Measurements from ENCODE around the gene SULT1A2. TPM values are rescaled to one million over a fixed set of nuclear protein-coding genes. Genes with fewer than 3 reads are reported as not detected.
"Not testable (repeated sequence)": the region's sequence is repeated elsewhere in the genome, so short reads cannot be mapped to it uniquely, and the experiment has no call there.

SULT1A2 gene
- total RNA-seq, 1 donor from 2014 or later = not detected

DNA sequence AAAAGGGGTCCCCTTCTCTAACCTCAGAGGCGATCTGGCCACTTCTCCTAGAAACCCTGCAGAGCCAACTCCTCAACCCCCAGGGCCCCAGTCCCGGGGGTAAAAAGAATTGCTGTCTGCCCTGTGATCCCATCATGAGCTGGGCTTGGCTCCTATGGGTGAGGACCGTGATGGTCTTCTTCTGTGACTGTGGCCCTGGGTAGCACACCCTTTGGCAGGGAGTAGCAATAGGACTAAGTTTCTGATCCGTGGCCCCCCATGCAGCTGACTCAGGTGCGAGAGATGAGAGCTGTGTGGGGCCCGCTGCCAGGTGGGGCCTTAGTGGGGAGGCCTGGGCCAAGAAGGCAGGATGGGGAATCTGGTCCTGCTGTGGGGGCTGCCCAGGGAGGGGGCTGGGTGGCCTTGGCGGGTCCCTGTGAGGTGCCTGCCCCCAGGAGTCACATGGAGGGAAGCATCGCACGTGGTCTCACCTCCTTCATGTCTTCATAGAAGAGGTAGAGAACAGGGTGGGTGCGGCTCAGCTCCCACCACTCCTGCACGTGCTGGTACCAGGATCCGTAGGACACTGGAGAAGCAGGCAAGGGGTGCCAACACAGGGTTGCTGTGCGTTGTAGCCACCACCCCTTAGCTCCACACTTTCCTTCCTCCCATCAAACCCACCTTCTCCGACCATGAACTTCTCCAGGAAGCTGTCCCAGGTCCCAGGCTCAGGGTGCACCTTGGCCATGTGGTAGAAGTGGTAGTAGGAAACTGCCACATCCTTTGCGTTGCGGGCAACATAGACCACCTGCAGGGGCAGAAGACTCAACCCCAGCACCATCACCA lies 9.7 kb upstream of the SULT1A2 start:
- H3K4me1 Mint-ChIP-seq = no peaks in the 10 kb centered on the region
- DNase-seq (no peak), ATAC-seq (ENCODE audit: low read depth) (no peak)
- TF ChIP-seq, protein P1, sequence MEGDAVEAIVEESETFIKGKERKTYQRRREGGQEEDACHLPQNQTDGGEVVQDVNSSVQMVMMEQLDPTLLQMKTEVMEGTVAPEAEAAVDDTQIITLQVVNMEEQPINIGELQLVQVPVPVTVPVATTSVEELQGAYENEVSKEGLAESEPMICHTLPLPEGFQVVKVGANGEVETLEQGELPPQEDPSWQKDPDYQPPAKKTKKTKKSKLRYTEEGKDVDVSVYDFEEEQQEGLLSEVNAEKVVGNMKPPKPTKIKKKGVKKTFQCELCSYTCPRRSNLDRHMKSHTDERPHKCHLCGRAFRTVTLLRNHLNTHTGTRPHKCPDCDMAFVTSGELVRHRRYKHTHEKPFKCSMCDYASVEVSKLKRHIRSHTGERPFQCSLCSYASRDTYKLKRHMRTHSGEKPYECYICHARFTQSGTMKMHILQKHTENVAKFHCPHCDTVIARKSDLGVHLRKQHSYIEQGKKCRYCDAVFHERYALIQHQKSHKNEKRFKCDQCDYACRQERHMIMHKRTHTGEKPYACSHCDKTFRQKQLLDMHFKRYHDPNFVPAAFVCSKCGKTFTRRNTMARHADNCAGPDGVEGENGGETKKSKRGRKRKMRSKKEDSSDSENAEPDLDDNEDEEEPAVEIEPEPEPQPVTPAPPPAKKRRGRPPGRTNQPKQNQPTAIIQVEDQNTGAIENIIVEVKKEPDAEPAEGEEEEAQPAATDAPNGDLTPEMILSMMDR (IDR thresholded peaks at IDR 0.05) = no peak
- H3K27ac Mint-ChIP-seq = no peak overlapping the region
- no peaks in the 10 kb centered on the region for H3K9me3 Mint-ChIP-seq
- no peaks in the 10 kb centered on the region for H3K27me3 Mint-ChIP-seq
- CTCF ChIA-PET = no interaction called here
- no peaks in the 10 kb centered on the region for H3K36me3 Mint-ChIP-seq (ENCODE audit: low read depth)
- no peak overlapping the region for H3K4me3 Mint-ChIP-seq
- intact Hi-C loops (cut with micrococcal nuclease) = no loop called here
- POLR2A ChIA-PET = no interaction called here

DNA sequence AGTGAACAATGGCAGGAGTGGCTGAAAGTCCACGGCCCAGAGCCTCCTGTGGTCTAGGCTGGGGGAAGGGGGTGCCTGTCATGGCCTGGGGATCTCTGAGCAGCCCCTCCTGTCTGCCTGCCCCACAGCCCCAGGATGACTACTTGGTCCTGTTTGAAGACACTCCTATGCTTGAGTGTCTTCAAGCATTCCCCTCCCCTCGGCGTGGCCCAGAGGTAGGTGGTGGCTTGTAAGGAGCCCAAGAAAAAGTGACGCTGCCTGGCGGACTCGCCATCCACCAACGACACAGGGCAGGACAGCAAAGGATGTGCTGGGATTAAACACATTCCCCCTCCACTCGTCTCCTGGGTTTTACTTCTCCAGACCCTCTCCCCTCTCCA lies 7.3 kb upstream of the SULT1A2 start:
- no peaks in the 10 kb centered on the region for H3K4me1 Mint-ChIP-seq
- no peak for DNase-seq

DNA sequence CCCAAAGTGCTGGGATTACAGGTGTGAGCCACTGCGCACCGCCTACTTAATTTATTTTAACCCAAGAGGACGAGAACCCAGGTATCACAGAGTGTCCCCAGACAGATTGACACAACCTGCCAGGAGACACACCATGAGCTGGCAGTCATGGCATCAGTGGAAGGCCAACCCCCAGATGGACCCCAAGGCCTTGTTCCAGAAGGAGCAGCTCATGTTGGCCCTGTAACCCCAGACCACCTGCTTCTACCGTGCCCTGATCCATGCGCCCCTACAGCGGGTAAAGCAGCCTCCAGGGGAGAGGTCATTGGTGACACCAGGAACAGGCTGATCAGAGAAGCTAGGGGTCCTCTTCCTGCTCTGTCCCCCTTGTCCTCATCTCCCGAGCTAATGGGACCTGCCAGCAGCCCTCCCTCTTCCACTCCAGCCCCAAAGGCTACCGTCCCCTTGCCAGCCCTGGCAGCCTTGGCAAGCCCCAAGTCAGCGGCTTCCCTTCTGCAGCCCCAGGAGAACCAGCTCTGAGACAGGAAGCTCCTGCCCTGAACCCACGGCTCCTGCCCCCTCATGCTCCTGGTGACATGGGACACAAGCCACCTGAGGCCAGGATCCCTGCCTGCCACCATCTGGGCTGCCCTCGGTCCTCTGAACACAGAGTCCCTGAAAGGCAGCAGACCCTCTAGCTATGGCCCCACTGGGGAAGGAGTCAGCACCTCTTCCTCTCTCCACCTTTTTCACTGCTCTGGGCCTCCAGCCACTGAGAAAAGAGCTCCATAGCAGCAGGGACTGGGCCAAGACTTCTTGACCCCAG lies 6.7 kb upstream of the SULT1A2 start:
- no peaks in the 10 kb centered on the region for H3K36me3 Mint-ChIP-seq (ENCODE audit: low read depth)
- H3K4me1 Mint-ChIP-seq = no peaks in the 10 kb centered on the region
- no peaks in the 10 kb centered on the region for H3K27me3 Mint-ChIP-seq
- ChIA-PET POLR2A (no interaction called here), CTCF (no interaction called here)
- intact Hi-C loops (cut with micrococcal nuclease) = no loop called here
- DNase-seq (no peak), ATAC-seq (ENCODE audit: low read depth) (no peak)
- no peaks in the 10 kb centered on the region for H3K9me3 Mint-ChIP-seq
- H3K27ac Mint-ChIP-seq = no peak overlapping the region
- H3K4me3 Mint-ChIP-seq = no peak overlapping the region
- TF ChIP-seq, protein P1 (IDR thresholded peaks at IDR 0.05) = no peak

More for the DNA sequence above, 7.3 kb upstream of the SULT1A2 start:
- no peak overlapping the region for H3K27ac Mint-ChIP-seq
- H3K9me3 Mint-ChIP-seq = no peaks in the 10 kb centered on the region
- H3K36me3 Mint-ChIP-seq (ENCODE audit: low read depth) = no peaks in the 10 kb centered on the region
- H3K27me3 Mint-ChIP-seq = no peaks in the 10 kb centered on the region
- ChIA-PET CTCF (no interaction called here), POLR2A (no interaction called here)
- intact Hi-C loops (cut with micrococcal nuclease) = no loop called here
- no peak for ATAC-seq (ENCODE audit: low read depth)
- TF ChIP-seq, protein P1 (IDR thresholded peaks at IDR 0.05) = no peak
- no peak overlapping the region for H3K4me3 Mint-ChIP-seq

DNA sequence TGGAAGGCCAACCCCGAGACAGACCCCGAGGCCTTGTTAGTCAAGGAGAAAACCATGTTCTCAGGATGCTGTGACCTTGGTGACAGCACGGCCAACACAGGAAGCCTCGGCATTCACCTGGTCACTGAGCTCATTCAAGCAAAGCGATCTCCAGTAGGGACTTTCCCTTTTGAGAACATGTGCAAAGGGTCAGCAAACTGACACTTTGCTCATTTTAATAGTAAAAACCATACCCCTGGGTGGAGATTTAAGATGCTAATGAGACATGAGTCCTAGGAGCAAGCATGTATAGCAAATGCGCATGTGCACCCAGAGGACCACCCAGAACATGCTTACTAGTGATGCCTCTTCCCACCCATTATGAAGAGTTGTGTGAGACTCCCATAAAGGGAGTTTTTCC lies 5.7 kb upstream of the SULT1A2 start:
- H3K27ac Mint-ChIP-seq = no peak overlapping the region
- ATAC-seq (ENCODE audit: low read depth) (no peak), DNase-seq (no peak)
- H3K27me3 Mint-ChIP-seq = no peaks in the 10 kb centered on the region
- no peaks in the 10 kb centered on the region for H3K4me1 Mint-ChIP-seq
- intact Hi-C loops (cut with micrococcal nuclease) = no loop called here
- TF ChIP-seq, protein P1 (IDR thresholded peaks at IDR 0.05) = no peak
- H3K9me3 Mint-ChIP-seq = no peaks in the 10 kb centered on the region
- no peak overlapping the region for H3K4me3 Mint-ChIP-seq
- no peaks in the 10 kb centered on the region for H3K36me3 Mint-ChIP-seq (ENCODE audit: low read depth)
- POLR2A ChIA-PET = no interaction called here
- CTCF ChIA-PET = no interaction called here

DNA sequence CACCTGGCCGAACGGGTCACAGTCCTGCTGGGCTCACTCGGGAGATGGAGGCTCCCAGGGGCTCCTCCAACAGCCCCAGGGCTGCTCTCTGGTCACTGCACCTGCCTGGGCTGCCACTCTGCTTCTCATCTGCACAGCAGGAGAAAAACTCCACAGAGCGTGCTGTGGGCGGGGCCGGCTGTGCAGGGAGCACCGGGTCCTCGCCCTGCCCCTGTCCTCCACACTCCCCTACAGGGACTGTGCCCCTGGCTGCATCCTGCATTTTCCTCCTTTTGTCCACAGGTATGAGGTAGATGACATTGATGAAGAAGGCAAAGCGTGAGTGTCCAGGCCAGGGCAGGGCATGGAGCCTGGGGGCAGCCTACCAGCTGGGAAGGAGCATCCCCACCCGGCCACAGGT lies 5.2 kb upstream of the SULT1A2 start:
- H3K9me3 Mint-ChIP-seq; ATAC-seq (ENCODE audit: low read depth); H3K4me1 Mint-ChIP-seq; H3K36me3 Mint-ChIP-seq (ENCODE audit: low read depth); intact Hi-C loops (cut with micrococcal nuclease); DNase-seq; H3K27ac Mint-ChIP-seq; CTCF ChIA-PET; H3K27me3 Mint-ChIP-seq; H3K4me3 Mint-ChIP-seq; POLR2A ChIA-PET: not testable (repeated sequence)

DNA sequence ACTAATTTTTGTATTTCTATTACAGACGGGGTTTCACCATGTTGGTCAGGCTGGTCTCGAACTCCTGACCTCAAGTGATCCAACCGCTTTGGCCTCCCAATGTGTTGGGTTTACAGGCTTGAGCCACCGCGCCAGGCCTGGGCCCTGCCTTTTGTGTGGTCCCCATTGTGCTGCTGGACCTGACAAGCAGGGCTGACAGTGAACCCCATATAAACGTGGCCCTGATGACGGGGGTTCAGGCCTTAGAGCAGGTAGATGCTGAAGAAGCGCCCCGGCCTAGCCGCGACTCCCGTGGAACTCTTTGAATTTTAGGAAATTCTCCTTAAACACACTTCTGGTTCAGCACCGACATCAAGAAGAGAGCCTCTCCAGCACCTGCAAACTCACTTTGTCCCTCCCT lies 4.7 kb upstream of the SULT1A2 start:
- H3K27me3 Mint-ChIP-seq; H3K36me3 Mint-ChIP-seq (ENCODE audit: low read depth); DNase-seq; ATAC-seq (ENCODE audit: low read depth); intact Hi-C loops (cut with micrococcal nuclease); CTCF ChIA-PET; H3K4me1 Mint-ChIP-seq; H3K27ac Mint-ChIP-seq; POLR2A ChIA-PET; H3K4me3 Mint-ChIP-seq; H3K9me3 Mint-ChIP-seq: not testable (repeated sequence)

DNA sequence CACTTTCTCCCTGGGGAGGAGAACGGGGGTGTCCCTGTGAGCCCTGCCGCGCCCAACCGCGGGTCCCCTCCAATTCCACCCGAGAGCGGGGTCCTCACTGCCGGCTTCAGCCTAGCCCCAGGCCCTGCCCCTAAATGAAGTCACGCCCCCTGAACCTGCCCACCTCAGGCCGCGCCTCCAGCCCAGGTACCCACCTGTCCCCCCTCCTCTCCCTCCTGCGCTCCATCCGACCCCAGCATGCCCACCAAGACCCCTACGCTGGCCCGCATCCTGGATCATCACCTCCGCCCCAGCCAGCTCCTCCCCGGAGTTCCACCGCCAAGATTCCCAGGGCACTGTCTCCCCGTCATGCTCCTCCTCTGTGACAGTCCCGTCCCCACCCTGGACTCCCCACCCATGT lies 4.1 kb upstream of the SULT1A2 start:
- H3K4me3 Mint-ChIP-seq; CTCF ChIA-PET; DNase-seq; H3K36me3 Mint-ChIP-seq (ENCODE audit: low read depth); H3K27ac Mint-ChIP-seq; H3K9me3 Mint-ChIP-seq; ATAC-seq (ENCODE audit: low read depth); H3K4me1 Mint-ChIP-seq; H3K27me3 Mint-ChIP-seq; POLR2A ChIA-PET; intact Hi-C loops (cut with micrococcal nuclease): not testable (repeated sequence)

DNA sequence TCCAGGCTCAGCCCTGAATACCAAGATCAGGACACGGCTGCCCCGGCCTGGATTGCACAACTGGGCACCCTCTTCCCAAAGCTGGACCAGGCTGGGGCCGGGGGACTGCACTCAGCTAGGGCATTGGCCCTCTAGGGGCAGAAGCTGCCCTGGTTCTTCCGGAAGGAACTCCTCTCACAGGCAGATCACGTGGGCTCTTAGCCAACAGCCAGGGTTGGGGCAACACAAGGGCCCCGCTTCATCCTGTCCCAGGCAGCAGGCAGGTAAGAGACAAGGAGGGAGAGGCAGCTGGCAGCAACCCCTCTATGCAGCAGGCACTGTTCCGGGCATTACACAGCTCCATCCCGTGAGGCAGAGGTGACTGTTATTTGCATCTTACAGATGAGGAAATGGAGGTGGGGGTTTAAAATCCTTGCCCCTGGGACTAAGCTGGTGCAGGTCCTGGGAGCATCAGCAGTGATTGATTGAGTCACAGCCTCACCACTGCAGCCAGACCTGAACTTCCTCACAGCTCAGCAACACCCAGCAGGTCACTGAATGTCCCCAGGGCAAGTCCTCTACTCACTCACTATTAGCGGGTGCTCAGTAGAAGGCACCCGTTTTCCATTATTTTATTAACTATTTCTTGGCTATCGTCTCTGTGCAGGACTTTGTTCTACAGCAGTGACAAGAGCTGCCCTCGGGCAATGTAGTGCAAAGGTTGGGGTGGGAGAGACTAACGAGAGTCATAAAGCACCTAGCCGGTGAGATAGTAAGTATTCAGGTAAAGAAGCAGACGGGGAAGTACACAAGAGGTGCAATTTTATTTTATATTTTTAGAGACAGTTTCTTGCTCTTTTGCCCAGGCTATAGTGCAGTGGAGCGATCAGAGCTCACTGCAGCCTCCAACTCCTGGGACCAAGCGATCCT lies 2.8 kb upstream of the SULT1A2 start:
- H3K27ac Mint-ChIP-seq; H3K4me3 Mint-ChIP-seq; DNase-seq; H3K36me3 Mint-ChIP-seq (ENCODE audit: low read depth); intact Hi-C loops (cut with micrococcal nuclease); POLR2A ChIA-PET; H3K4me1 Mint-ChIP-seq; H3K27me3 Mint-ChIP-seq; CTCF ChIA-PET; H3K9me3 Mint-ChIP-seq: not testable (repeated sequence)
- peak; percentile 85 for ATAC-seq (ENCODE audit: low read depth)
